B cell (primary cell): ENCODE measurements around the gene RFC2. TPM values are rescaled to one million over a fixed set of nuclear protein-coding genes. Genes with fewer than 3 reads are reported as not detected.

Experiments
- ATAC-seq: fragments of 200-7000 bp; cut with Tn5 transposase; one replicate; pipeline ENCODE4 v1.10.0; 2021; ENCODE audit warnings: low read depth, mild to moderate bottlenecking, moderate number of reproducible peaks, moderate library complexity
- CTCF ChIA-PET: fragments of 350-600 bp; sonication (Branson Sonifier 250); formaldehyde crosslinking; loops from one replicate; lab custom pipeline; 2021; ENCODE audit warnings: antibody characterized with exemption, inconsistent platforms; lab: Charles Lee
- POLR2A ChIA-PET: fragments of 350-600 bp; sonication (Branson Sonifier 250); formaldehyde crosslinking; loops from one replicate; lab custom pipeline; 2021; ENCODE audit warnings: antibody characterized with exemption; lab: Charles Lee
- DNase-seq: peaks from one replicate; pipeline ENCODE4 v3.0.0; 2013
- H2AFZ ChIP-seq: 2 replicates; pipeline ENCODE4 v1.6.1; 2012; ENCODE audit warnings: mild to moderate bottlenecking, low read depth, low read length; ENCODE audit not compliant: insufficient read depth, poor library complexity, severe bottlenecking
- H3K27ac ChIP-seq, 2 donors: 1 replicate in 1 of 2; 2 replicates in 1 of 2; pipeline ENCODE4 v1.5.1; 2012 to 2013; ENCODE audit warnings: low read length in 2 of 2, mild to moderate bottlenecking in 2 of 2, moderate library complexity in 1 of 2
- H3K27me3 ChIP-seq, 4 experiments: fragments of 200-600 bp in 1 of 4; sonication (generic) in 1 of 4; replicated peaks in 1 of 4; 1 replicate in 2 of 4; 2 replicates in 2 of 4; pipeline versions ENCODE4 v1.6.1 to v1.7.0; 2013 to 2016; ENCODE audit warnings: low read length in 3 of 4, mild to moderate bottlenecking in 2 of 4, mixed read lengths in 1 of 4, moderate library complexity in 1 of 4; ENCODE audit not compliant: insufficient read depth in 4 of 4, control insufficient read depth in 3 of 4; ENCODE audit errors: control extremely low read depth in 1 of 4
- H3K36me3 ChIP-seq, 2 experiments: replicated peaks in 1 of 2; 1 replicate in 1 of 2; 2 replicates in 1 of 2; pipeline versions ENCODE4 v1.6.1 to v1.7.1; 2013; ENCODE audit warnings: low read length in 1 of 2; ENCODE audit not compliant: insufficient read depth in 2 of 2, control insufficient read depth in 1 of 2; ENCODE audit errors: control extremely low read depth in 1 of 2, extremely low read depth in 1 of 2
- H3K4me1 ChIP-seq, 2 donors: fragments of 200-600 bp in 1 of 2; sonication (generic) in 1 of 2; 1 replicate in 1 of 2; 2 replicates in 1 of 2; pipeline versions ENCODE4 v1.5.1 to v1.6.1; 2013 to 2017; ENCODE audit warnings: low read length in 2 of 2; ENCODE audit not compliant: control insufficient read depth in 2 of 2, insufficient read depth in 2 of 2
- H3K4me2 ChIP-seq: replicated peaks from 2 replicates; pipeline ENCODE3; 2012; ENCODE audit warnings: mild to moderate bottlenecking, low read depth, low read length; ENCODE audit not compliant: poor library complexity, severe bottlenecking
- H3K4me3 ChIP-seq, 5 experiments: fragments of 200-600 bp in 1 of 5; sonication (generic) in 1 of 5; 1 replicate in 3 of 5; 2 replicates in 2 of 5; pipeline versions ENCODE4 v1.5.1 to v1.7.0; 2011 to 2016; ENCODE audit warnings: low read length in 4 of 5, mild to moderate bottlenecking in 4 of 5, low read depth in 2 of 5, control low read depth in 1 of 5, moderate library complexity in 1 of 5; ENCODE audit not compliant: insufficient read depth in 1 of 5; ENCODE audit errors: control extremely low read depth in 1 of 5, extremely low read depth in 1 of 5
- H3K79me2 ChIP-seq: fragments of 200-600 bp; sonication (generic); one replicate; pipeline ENCODE4 v1.6.0; 2016; ENCODE audit warnings: low read length; ENCODE audit not compliant: control insufficient read depth, insufficient read depth
- H3K9ac ChIP-seq: fragments of 200-600 bp; sonication (generic); 2 replicates; pipeline ENCODE4 v1.6.1; 2017; ENCODE audit warnings: mild to moderate bottlenecking, low read length, moderate library complexity
- H3K9me3 ChIP-seq, 3 donors: one replicate each; pipeline versions ENCODE4 v1.6.1 to v1.7.1; 2013; ENCODE audit warnings: low read length in 2 of 3; ENCODE audit not compliant: control insufficient read depth in 2 of 3, insufficient read depth in 1 of 3; ENCODE audit errors: control extremely low read depth in 1 of 3
- H4K20me1 ChIP-seq: 2 replicates; pipeline ENCODE4 v1.6.0; 2012; ENCODE audit warnings: mild to moderate bottlenecking, low read length; ENCODE audit not compliant: insufficient read depth, control insufficient read depth, poor library complexity, severe bottlenecking
- H3K27ac Mint-ChIP-seq: one replicate; pipeline ENCODE4 v1.8.0; 2021; ENCODE audit warnings: mixed read lengths
- H3K27me3 Mint-ChIP-seq: one replicate; pipeline ENCODE4 v1.8.0; 2021; ENCODE audit warnings: mixed read lengths
- H3K4me1 Mint-ChIP-seq: one replicate; pipeline ENCODE4 v1.8.0; 2021; ENCODE audit warnings: mixed read lengths
- H3K4me3 Mint-ChIP-seq: one replicate; pipeline ENCODE4 v1.8.0; 2021; ENCODE audit warnings: mixed read lengths
- H3K9me3 Mint-ChIP-seq: one replicate; pipeline ENCODE4 v1.8.0; 2022; ENCODE audit warnings: mixed read lengths; ENCODE audit not compliant: insufficient read depth
- EZH2 ChIP-seq: IDR thresholded peaks from 2 replicates; pipeline ENCODE4 v1.6.1; 2012; ENCODE audit warnings: borderline replicate concordance, low read depth, mild to moderate bottlenecking, moderate library complexity, low read length; ENCODE audit not compliant: insufficient read depth, poor library complexity, severe bottlenecking
- WGBS: methylation state at CpG from one replicate; pipeline ENCODE4 v1.1.5; 2013; ENCODE audit warnings: missing lambda C conversion rate; ENCODE audit not compliant: insufficient coverage; 5-methylcytosine and 5-hydroxymethylcytosine counted together
- intact Hi-C: fragments of 100-400 bp; cut with micrococcal nuclease; formaldehyde crosslinking; loops from one replicate; pipeline ENCODE4 v1.10.0; 2022
- polyA plus RNA-seq: library from polyadenylated mRNA; depleted of rRNA; stranded (reverse); fragments of >200 nt; gene quantifications from 2 replicates; pipeline ENCODE4 v1.2.3, GENCODE V29; 2012
- total RNA-seq, 2 donors: library from RNA; stranded (reverse); fragments of 120-200 nt in 1 of 2; gene quantifications; 1 replicate in 1 of 2; 2 replicates in 1 of 2; pipeline versions ENCODE4 v1.2.3 to v1.2.4, GENCODE V29; 2013 to 2022
- TF ChIP-seq, protein P1 (sequence below): fragments of 200-600 bp; IDR thresholded peaks from one replicate; pipeline ENCODE4 v1.8.0; 2022; ENCODE audit warnings: antibody characterized with exemption, mild to moderate bottlenecking

RFC2 gene
- total and polyA plus RNA-seq, 2 donors (not counting 1 experiment from before 2014, with no cell fraction given), result 20.2 to 36.4 TPM

DNA sequence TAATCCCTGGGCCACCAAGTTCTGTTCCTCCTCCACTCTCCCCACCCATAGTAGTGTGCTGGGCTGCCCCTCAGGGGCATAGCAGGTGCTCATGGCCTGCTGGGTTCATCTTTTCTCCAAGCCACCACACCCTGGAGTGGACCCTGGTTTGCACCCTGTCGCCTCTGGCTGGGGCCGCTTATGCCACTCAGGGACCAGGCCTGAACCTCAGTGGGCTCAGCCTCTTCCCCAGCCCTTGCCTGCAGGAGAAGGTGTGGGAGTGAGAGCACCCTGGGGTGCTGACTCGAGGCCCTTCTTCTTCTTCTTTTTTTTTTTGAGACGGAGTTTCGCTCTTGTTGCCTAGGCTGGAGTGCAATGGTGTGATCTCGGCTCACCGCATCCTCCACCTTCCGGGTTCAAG is 45.2 kb upstream of the RFC2 start:
- intact Hi-C loops, result no loop called here
- H3K79me2 ChIP-seq, result peaks cover 68% of the 10 kb centered on the region
- no peak overlapping the region for H3K4me2 ChIP-seq
- DNase-seq, result no peak
- Mint-ChIP-seq H3K4me3 (no peak overlapping the region), H3K9me3 (no peaks in the 10 kb centered on the region), H3K27ac (no peak overlapping the region), H3K4me1 (peaks cover 9% of the 10 kb centered on the region), H3K27me3 (no peaks in the 10 kb centered on the region)
- TF ChIP-seq, protein P1, sequence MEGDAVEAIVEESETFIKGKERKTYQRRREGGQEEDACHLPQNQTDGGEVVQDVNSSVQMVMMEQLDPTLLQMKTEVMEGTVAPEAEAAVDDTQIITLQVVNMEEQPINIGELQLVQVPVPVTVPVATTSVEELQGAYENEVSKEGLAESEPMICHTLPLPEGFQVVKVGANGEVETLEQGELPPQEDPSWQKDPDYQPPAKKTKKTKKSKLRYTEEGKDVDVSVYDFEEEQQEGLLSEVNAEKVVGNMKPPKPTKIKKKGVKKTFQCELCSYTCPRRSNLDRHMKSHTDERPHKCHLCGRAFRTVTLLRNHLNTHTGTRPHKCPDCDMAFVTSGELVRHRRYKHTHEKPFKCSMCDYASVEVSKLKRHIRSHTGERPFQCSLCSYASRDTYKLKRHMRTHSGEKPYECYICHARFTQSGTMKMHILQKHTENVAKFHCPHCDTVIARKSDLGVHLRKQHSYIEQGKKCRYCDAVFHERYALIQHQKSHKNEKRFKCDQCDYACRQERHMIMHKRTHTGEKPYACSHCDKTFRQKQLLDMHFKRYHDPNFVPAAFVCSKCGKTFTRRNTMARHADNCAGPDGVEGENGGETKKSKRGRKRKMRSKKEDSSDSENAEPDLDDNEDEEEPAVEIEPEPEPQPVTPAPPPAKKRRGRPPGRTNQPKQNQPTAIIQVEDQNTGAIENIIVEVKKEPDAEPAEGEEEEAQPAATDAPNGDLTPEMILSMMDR, result no peak
- no peak for TF ChIP-seq EZH2
- 100% methylated on average over 4 of the region's 8 CpGs for WGBS
- H4K20me1 ChIP-seq, result no peaks in the 10 kb centered on the region
- no peak overlapping the region for H3K9ac ChIP-seq
- H3K27me3 ChIP-seq, result no peaks in the 10 kb centered on the region
- H3K9me3 ChIP-seq, result peaks cover 0 to 3% (median 0%) of the 10 kb centered on the region in 3 donors
- CTCF ChIA-PET, result no interaction called here
- H3K4me1 ChIP-seq, result no peaks in the 10 kb centered on the region
- no peak overlapping the region for H3K27ac ChIP-seq
- H3K4me3 ChIP-seq, result no peak overlapping the region
- POLR2A ChIA-PET, result no interaction called here
- ATAC-seq, result no peak
- H3K36me3 ChIP-seq, result no peaks in the 10 kb centered on the region
- no peak overlapping the region for H2AFZ ChIP-seq

DNA sequence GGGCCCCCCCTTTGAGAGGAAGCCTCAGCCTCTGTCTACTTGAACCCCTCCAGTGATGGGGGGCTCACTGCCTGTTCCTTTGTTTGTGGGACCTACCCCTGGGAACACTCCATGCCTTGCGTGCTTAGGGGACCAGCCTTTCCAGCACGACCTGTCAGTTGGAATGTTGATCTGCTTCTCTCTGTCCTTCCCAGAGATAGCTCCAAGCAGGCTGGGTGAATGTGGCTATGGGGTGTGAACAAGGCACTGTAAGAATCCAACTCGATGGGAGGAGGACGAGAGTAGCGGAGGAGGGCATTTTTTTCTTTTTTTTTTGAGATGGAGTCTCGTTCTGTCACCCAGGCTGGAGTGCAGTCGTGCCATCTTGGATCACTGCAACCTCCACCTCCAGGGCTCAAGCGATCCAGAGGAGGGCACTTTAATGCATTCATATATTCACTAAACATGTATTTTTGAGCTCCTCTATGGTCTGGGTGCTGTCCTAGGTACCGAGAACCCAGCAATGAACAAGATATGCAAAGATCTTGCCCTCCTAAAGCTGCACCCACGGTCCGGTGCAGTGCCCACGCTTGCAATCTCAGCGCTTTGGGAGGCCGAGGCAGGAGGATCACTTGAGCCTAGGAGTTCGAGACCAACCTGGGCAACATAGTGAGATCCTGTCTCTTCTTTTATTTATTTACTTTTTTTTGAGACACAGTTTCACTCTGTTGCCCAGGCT is 43.5 kb upstream of the RFC2 start:
- intact Hi-C loops, result no loop called here
- Histone ChIP-seq H3K79me2 (peaks cover 70% of the 10 kb centered on the region), H2AFZ (no peak overlapping the region), H4K20me1 (no peaks in the 10 kb centered on the region), H3K9me3 (peaks cover 0 to 3% (median 0%) of the 10 kb centered on the region in 3 donors), H3K4me1 (peaks cover 0 to 8% of the 10 kb centered on the region in 2 donors), H3K4me3 (no peak overlapping the region), H3K4me2 (no peak overlapping the region), H3K27me3 (no peaks in the 10 kb centered on the region), H3K27ac (no peak overlapping the region), H3K36me3 (no peaks in the 10 kb centered on the region), H3K9ac (no peak overlapping the region)
- no peak for DNase-seq
- Mint-ChIP-seq H3K9me3 (no peaks in the 10 kb centered on the region), H3K27ac (no peak overlapping the region), H3K4me3 (no peak overlapping the region), H3K27me3 (no peaks in the 10 kb centered on the region), H3K4me1 (peaks cover 19% of the 10 kb centered on the region)
- TF ChIP-seq EZH2, result no peak
- TF ChIP-seq, protein P1, result no peak
- CTCF ChIA-PET, result interaction anchor here (0.5 to 1.5 kb wide), 2 partner anchors 91 to 225 kb away, joined by 3 to 4 read pairs; no protein-coding TSS in a partner anchor
- no peak for ATAC-seq
- POLR2A ChIA-PET, result no interaction called here
- WGBS, result 96% methylated on average over 12 of the region's 15 CpGs
